SIG-M5 (cell line): ENCODE results near the gene SREBF1.

Experiments used
- DNase-seq: peaks from one replicate; lab custom pipeline; 2025; lab: John Stamatoyannopoulos, UW

SREBF1 gene

GRCh38 chr17:17824783-17825614 is 11.8 kb downstream of the SREBF1 start:
- no peak for DNase-seq

GRCh38 chr17:17824119-17824782 is 12.5 kb downstream of the SREBF1 start:
- DNase-seq = no peak

GRCh38 chr17:17823433-17824118 is 13.2 kb downstream of the SREBF1 start:
- no peak for DNase-seq

GRCh38 chr17:17822616-17823015 is 14.2 kb downstream of the SREBF1 start:
- no peak for DNase-seq

- no peak for DNase-seq
Observed at GRCh38 chr17:17822189-17822588, 14.6 kb downstream of the SREBF1 start.

GRCh38 chr17:17820463-17821158 is 16.2 kb downstream of the SREBF1 start:
- no peak for DNase-seq

- DNase-seq = no peak
Observed at GRCh38 chr17:17820046-17820445, 16.7 kb downstream of the SREBF1 start.

GRCh38 chr17:17819561-17819995 is 17.2 kb downstream of the SREBF1 start:
- no peak for DNase-seq

GRCh38 chr17:17819111-17819510 is 17.7 kb downstream of the SREBF1 start:
- no peak for DNase-seq

- DNase-seq = no peak
Observed at GRCh38 chr17:17818088-17818526, 18.7 kb downstream of the SREBF1 start.

- no peak for DNase-seq
Observed at GRCh38 chr17:17817552-17817947, 19.2 kb downstream of the SREBF1 start.

- no peak for DNase-seq
Observed at GRCh38 chr17:17816831-17817551, 19.8 kb downstream of the SREBF1 start.

GRCh38 chr17:17816240-17816814 is 20.5 kb downstream of the SREBF1 start:
- no peak for DNase-seq

GRCh38 chr17:17815436-17816200 is 21.2 kb downstream of the SREBF1 start:
- DNase-seq = no peak

GRCh38 chr17:17815062-17815406 is 21.8 kb downstream of the SREBF1 start:
- no peak for DNase-seq

- DNase-seq = no peak
Observed at GRCh38 chr17:17814162-17815061, 22.4 kb downstream of the SREBF1 start.

- no peak for DNase-seq
Observed at GRCh38 chr17:17813725-17814095, 23.1 kb downstream of the SREBF1 start.

- DNase-seq = no peak
Observed at GRCh38 chr17:17813055-17813724, 23.6 kb downstream of the SREBF1 start.
